Gastroesophageal sphincter (tissue), 3 donors: ENCODE data around the gene RRP15.

Experiments
- CTCF ChIP-seq, 4 experiments: fragments of 200-600 bp in 2 of 4; fragments of 450-650 bp in 2 of 4; sonication (generic) in 1 of 4; IDR thresholded peaks; one replicate each; pipeline ENCODE4 v1.5.1; 2017 to 2019; ENCODE audit warnings: antibody characterized with exemption in 4 of 4, mild to moderate bottlenecking in 2 of 4, moderate library complexity in 2 of 4
- EP300 ChIP-seq: sonication (generic); formaldehyde crosslinking; IDR thresholded peaks from one replicate; pipeline ENCODE4 v1.6.1; 2017; ENCODE audit warnings: antibody characterized with exemption, mild to moderate bottlenecking
- POLR2A ChIP-seq, 2 donors: fragments of 450-650 bp; IDR thresholded peaks; one replicate each; pipeline ENCODE4 v1.6.1; 2017; ENCODE audit warnings: antibody characterized with exemption in 2 of 2, mild to moderate bottlenecking in 2 of 2, moderate library complexity in 1 of 2
- POLR2AphosphoS5 ChIP-seq: sonication (generic); formaldehyde crosslinking; IDR thresholded peaks from one replicate; pipeline ENCODE4 v1.6.1; 2017; ENCODE audit warnings: antibody characterized with exemption

GRCh38 chr1:218242171-218242570 lies 42.9 kb upstream of the RRP15 start:
- TF ChIP-seq CTCF (IDR thresholded peaks at IDR 0.05) (no peak), POLR2A (IDR thresholded peaks at IDR 0.05) (no peak), EP300 (no peak), POLR2AphosphoS5 (no peak)
